HL-60 (cell line): ENCODE data around the gene PRSS16.
A peak's percentile ranks its signal among the peaks of the same experiment; 100 is the strongest.

Source experiments
- DNase-seq, 2 experiments: peaks; one replicate each; pipeline ENCODE4 v3.0.0-alpha.2; 2010 to 2020; ENCODE audit warnings: low read depth in 1 of 2, low spot score in 1 of 2
- H3K27ac ChIP-seq: fragments of 250-450 bp; sonication (Bioruptor Pico); replicated peaks from 2 replicates; pipeline ENCODE4 v1.5.1; 2020; ENCODE audit warnings: mild to moderate bottlenecking, moderate library complexity
- H3K27me3 ChIP-seq: fragments of 250-450 bp; sonication (Bioruptor Pico); 2 replicates; pipeline ENCODE4 v1.5.1; 2021; ENCODE audit warnings: mild to moderate bottlenecking, moderate library complexity; ENCODE audit not compliant: insufficient read depth, poor library complexity, severe bottlenecking
- H3K4me3 ChIP-seq: replicated peaks from 2 replicates; pipeline ENCODE4 v1.5.1; 2011; ENCODE audit warnings: mild to moderate bottlenecking, control low read depth, low read length; ENCODE audit not compliant: insufficient read depth
- CTCF ChIP-seq: IDR thresholded peaks from one replicate; pipeline ENCODE4 v1.5.1; 2011; ENCODE audit warnings: low read length, control low read depth, inconsistent platforms; ENCODE audit not compliant: insufficient read depth
- GABPA ChIP-seq: IDR thresholded peaks from 2 replicates; pipeline ENCODE4 v1.6.1; 2012; ENCODE audit warnings: low read depth
- POLR2AphosphoS5 ChIP-seq: IDR thresholded peaks from 2 replicates; pipeline ENCODE4 v1.6.1; 2012; ENCODE audit warnings: low read depth
- REST ChIP-seq: IDR thresholded peaks from 2 replicates; pipeline ENCODE4 v1.6.1; 2012; ENCODE audit warnings: low read depth; ENCODE audit not compliant: insufficient replicate concordance
- SPI1 ChIP-seq: IDR thresholded peaks from 2 replicates; pipeline ENCODE4 v1.6.1; 2012; ENCODE audit warnings: low read depth, mild to moderate bottlenecking, borderline replicate concordance

The PRSS16 gene

DNA sequence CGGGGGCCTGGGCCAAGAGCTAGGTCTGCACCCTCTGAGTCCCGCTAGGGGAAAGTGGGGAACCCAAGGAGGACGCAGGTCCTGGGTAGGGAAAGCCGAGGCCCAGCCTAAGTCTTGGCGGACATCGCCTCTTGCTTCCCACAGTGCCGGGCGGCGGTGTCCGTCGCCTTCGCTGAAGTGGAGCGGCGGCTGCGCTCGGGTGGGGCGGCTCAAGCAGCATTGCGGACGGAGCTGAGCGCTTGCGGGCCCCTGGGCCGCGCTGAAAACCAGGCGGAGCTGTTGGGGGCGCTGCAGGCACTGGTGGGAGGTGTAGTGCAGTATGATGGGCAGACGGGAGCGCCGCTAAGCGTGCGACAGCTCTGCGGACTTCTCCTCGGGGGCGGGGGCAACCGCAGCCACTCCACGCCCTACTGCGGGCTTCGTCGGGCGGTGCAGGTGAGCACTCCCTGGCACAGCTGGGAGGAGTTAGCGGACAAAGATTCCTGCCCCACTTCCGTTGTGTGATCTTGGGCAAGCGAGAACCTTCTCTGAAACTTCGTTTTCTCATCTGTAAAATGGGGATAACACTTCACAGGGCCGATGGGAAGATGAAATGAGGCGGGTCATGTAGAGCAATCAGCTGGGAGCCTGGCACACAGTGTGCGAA, 4.2 kb downstream of the PRSS16 start:
- TF ChIP-seq CTCF (no peak), POLR2AphosphoS5 (no peak), SPI1 (no peak), REST (no peak), GABPA (no peak)
- H3K27ac ChIP-seq, result no peak overlapping the region
- peak; percentile 29 to 74 for DNase-seq
- H3K27me3 ChIP-seq, result no peaks in the 10 kb centered on the region
- H3K4me3 ChIP-seq, result peak overlapping the region; percentile 67

- no peak for DNase-seq
- H3K4me3 ChIP-seq, result no peak overlapping the region
- TF ChIP-seq REST (no peak), SPI1 (no peak), POLR2AphosphoS5 (no peak), GABPA (no peak), CTCF (no peak)
- no peak overlapping the region for H3K27ac ChIP-seq
- no peaks in the 10 kb centered on the region for H3K27me3 ChIP-seq
Observed at GRCh38 chr6:27254566-27254965, 7.1 kb downstream of the PRSS16 start.

GRCh38 chr6:27255866-27256265, 8.4 kb downstream of the PRSS16 start:
- no peak for TF ChIP-seq REST
- TF ChIP-seq POLR2AphosphoS5, result no peak
- TF ChIP-seq CTCF, result no peak
- no peak for TF ChIP-seq GABPA
- no peak for TF ChIP-seq SPI1
- H3K27ac ChIP-seq, result no peak overlapping the region
- no peaks in the 10 kb centered on the region for H3K27me3 ChIP-seq
- no peak for DNase-seq
- H3K4me3 ChIP-seq, result no peak overlapping the region
